Middle frontal gyrus (tissue), 1 donor: ENCODE measurements around the gene IGSF21.
"Not testable (repeated sequence)": the region's sequence is repeated elsewhere in the genome, so short reads cannot be mapped to it uniquely, and the experiment has no call there.

ENCODE experiments used
- DNase-seq: peaks from one replicate; pipeline ENCODE4 v3.0.0-alpha.2; 2015; ENCODE audit warnings: low spot score; ENCODE audit errors: extremely low spot score

Gene IGSF21

DNA sequence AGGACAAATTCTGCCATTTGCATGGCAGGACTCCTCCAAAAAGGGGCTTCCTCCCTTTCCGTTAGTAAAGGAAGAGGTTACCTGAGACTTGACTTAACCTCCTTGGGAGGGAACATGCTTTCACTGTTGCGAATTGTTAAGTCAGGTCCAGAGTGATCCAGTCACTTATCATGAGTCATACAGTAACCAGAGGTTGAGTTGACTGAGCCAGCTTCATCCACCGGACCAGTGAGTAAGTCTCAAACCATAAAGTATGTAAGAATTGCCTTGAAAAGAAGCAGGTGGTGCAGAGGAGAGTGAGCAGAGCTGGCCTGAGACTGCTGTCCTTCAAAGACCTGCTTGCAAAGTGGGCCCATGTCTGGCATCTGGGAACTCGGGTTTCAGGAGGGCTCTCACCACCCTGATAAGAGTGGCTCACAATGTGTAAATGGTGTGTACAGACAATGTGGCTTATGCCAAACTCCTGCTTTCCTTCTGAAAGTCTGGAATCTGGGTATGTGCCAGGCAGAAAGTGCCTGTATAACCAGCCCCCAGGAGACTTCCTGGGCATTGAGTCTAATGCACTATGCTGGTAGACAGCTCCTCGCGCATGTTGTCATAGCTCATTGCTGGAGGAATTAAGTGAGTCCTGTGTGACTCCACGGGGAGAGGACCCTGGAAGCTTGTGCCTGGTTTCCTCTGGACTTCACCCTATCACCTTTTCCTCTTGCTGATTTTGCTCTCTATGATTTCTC lies 288.8 kb downstream of the IGSF21 start:
- DNase-seq = no peak

DNA sequence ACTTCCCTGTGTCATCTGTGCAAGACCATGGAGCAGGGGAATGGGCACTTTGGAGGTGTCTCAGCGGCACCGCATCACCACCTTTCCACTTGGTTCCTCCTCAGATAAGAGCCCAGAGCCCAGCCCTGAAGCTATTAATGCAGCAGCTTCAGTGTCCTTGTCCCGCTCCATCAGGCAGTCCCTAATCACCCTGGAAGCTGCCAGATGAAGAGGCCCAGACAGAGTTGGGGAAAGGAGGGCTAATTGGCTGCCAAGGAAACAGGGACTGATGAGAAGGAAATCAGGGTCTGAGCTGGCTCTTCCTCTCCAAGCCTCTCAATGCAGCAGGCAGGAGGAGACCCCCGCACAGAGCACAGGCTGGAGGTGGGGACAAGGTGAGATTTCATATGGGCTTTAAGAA lies 290.0 kb downstream of the IGSF21 start:
- DNase-seq = no peak

DNA sequence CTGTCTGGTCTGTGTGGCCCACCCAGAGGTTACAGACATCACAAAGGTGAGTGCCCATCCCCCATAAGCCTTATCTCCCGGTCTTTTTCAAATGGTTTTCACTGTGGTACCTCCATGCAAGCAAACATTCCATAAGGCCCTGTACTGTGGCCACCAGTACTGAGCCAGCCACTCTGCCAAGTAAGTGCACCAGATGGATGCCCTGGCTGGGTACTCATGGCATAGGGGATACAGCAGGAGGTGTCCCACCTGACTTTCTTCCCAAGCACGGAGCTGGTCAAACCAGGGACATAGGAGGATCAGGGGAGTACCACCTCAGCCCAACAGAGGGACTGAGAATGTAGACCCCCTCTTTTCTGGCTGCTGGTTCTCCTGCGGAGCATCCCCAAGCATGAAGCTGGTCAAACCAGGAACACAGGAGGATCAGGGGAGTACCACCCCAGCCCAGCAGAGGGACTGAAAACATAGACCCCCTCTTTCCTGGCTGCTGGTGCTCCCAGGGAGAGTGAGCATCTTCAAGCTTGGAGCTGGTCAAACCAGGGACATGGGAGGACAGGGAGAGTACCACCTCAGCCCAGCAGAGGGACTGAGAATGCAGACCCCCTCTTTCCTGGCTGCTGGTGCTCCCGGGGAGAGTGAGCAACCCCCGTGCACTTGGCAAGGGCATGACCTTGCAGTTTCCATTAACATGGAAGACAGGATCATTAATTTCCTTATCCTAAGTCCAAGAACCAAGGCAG lies 291.4 kb downstream of the IGSF21 start:
- DNase-seq = no peak

DNA sequence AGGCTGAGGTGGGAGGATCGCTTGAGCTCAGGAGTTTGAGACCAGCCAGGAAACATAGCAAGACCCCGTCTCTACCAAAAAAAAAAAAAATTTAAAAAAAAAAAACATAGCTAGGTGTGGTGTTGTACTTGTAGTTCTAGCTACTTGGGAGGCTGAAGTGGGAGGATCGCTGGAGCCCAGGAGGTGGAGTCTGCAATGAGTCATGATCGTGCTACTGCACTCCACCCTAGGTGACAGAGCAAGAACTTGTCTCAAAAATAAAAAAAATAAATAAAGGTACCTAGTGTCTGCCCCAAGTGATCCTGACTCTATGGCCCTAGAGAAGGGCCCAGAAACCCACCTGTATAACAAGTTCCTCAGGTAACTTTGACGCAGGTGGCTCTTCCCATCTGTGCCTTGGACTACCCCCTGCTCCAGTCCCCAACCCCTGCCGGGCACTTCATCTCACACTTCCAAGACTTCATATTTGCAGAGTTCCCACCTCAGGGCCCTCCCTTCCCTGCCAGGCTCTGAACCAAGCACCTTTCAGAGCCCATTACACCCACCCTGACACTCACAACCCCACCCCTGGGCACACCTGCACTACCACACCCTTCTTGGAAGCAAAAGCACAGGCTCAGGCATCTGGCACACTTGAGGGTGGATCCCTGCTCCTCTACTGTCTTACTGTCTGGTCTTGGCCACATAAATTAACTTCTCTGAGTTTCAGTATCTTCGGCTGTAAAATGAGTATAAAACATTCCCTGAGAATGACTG lies 292.9 kb downstream of the IGSF21 start:
- DNase-seq = no peak

DNA sequence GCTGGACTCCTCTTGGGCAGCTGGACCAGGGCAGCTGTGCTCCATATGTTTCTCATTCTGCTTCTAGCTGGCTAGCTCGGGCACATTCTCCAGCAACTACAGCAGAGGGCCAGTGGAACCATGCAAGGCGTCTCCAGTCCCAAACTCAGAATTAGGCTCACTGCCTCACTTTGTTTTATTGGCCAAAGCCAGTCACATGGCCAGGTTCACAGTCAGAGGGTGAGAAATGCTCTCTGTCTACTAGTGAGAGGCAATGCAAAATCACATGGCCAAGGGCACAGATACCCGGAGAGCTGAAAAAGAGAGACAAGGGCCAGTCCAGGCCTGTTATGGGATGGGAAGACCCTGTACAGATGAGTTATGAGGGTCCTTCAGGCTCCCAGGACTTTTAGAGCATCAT lies 294.3 kb downstream of the IGSF21 start:
- DNase-seq = no peak

DNA sequence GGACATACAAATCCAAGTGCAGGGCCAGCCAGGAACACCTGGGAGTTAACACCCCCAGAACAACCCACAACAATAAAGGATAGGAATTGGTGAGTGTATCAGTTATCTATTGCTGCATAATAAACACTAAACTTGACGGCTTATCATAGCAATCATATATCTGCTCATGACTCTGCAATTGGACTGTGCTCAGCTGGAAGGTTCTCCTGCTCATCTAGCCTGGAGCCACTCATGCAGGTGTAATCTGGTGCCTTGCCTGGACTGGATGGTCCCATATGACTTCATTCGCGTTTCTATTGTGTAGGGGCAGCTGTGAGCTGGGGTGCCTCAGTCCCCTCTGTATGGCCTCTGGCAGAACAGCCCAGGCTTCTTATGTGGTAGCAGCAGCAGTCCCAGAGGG lies 296.9 kb downstream of the IGSF21 start:
- no peak for DNase-seq

DNA sequence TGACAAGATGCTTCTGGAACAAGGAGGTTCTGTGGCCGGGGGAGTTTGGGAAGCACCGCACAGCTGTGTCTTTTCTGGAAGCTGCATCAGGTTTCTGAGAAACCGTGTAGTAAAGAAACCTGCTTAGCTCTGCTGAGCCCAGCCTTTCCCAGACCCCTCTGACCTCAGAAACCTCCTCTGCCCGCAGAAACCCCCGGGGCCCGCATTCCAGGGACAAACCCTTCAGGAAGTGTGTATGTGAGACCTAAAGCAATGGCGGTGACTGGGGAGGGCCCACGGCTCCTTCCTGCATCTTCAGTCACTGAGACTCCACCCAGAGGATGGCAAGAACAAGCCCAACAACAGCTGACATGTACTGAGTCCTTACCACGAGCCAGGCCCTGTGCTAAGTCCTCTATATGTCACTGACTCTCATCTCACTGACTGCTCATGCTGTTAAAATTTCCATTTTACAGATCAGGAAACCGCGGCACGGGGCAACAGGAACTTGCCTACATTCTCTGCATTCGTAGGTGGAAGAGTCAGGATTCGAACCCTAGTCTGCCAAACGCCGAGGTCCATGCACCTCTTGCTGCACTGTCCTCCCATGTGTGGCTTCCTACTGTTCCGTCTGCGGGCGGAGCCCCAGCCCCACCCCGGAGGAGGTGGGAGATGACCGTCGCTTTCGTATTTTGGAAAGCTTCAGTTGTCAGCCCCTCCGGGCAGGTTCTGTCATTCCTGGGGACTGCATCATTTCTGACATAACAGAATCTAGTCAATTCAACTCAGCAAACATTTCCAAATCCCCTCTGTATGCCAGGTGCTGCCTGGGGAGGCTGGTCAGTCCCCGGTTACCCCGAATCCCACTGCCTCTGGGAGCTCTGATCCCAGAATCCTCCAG lies 299.8 kb downstream of the IGSF21 start:
- DNase-seq = no peak

DNA sequence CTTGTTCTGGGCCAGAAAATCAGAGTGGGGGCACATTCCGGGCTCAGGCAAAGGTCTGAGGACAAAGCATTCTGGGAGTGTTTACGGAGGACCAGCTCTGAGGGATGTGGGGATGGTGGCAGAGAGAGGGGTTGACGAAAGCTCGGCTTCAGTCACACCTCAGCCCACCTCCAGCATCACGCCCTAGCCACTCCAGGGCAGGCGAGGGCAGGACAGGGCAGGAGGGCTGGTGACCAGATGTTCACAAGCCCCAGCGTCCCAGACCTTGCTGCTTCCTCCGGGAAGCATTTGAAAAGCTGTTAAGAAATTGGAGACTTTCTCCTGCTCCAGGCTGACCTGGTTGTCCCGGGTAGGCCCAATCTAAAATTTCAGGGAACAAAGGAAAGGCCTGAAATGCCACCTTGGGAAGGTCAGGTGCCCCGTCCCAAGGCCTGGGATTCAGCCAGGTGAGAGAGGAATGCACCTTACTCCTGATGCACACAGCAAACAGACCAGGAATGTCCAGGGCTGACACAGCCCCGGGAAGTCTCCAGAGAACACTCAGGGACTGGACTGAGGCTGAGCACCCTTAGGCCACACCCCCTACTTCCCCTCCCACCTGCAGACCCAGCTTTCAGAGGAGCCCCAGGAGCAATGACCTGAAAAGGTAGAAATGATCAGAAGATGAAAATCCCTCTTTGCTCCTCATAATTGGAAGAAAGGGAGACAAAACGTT lies 301.2 kb downstream of the IGSF21 start:
- DNase-seq = no peak

DNA sequence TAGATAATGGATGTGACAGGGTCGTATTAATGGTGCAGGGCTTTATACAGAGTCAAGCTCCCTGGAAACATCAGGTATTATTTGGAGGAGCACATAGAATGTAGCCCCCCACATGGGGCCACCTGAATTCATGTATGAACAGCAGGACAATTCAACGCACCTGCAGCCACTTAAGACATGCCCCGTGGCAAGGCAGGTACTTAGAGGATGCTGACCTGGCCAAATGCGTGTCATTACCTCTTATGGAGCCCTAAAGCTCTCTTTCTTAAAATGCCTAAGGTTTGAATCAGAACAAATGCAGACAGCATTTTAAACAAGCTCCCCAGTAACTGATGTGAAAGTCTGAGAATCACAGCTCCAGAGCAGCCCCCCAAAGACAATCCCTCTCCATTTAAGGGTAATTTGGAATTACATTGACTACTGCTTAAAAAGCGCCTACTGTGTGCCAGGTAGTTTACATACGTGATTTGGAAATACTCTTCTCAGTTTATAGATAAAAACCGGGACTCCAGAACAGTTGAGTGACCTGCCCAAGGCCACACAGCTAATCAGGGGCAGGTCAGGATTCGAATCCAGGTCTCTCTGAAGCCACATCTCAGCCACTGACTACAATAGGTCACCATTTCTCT lies 302.1 kb downstream of the IGSF21 start:
- DNase-seq = no peak

DNA sequence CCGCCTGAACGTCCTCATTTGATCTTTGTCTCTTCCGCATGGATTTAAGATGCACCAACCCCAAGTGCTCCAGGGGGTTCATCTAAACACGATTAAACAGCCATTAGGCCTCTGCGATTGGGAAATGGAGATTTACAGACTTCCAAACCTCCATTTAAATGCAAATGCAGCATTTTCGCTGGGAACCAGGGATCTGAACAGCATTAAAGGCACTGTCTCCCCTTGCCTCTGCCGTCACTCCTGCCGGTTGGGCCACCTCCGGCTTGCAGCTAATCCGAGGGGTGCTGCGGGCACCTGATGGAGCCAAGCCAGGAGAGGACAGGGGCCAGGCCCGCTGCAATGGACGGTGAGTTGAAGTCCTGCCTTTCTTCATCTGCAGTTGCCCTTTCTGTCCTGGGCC lies 302.8 kb downstream of the IGSF21 start:
- no peak for DNase-seq

DNA sequence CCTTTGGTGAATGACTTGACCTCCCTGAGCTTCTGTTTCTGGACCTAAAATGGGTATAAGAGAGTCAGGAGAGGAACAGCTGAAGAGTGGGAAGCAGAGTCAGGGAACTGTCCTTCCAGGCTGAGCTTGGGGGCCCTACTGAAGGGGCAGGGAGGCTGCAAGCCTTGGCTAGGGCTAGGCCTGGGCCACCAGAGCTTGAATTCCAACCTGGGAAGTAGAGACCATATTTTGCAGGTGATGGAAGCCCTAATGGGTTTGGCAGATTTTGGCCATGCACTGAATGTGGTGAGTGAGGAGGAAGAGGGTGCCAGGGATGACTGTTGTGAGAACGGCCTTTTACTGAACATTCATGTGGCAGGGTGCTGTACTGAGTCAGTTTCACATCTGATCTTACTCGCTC lies 303.7 kb downstream of the IGSF21 start:
- no peak for DNase-seq

DNA sequence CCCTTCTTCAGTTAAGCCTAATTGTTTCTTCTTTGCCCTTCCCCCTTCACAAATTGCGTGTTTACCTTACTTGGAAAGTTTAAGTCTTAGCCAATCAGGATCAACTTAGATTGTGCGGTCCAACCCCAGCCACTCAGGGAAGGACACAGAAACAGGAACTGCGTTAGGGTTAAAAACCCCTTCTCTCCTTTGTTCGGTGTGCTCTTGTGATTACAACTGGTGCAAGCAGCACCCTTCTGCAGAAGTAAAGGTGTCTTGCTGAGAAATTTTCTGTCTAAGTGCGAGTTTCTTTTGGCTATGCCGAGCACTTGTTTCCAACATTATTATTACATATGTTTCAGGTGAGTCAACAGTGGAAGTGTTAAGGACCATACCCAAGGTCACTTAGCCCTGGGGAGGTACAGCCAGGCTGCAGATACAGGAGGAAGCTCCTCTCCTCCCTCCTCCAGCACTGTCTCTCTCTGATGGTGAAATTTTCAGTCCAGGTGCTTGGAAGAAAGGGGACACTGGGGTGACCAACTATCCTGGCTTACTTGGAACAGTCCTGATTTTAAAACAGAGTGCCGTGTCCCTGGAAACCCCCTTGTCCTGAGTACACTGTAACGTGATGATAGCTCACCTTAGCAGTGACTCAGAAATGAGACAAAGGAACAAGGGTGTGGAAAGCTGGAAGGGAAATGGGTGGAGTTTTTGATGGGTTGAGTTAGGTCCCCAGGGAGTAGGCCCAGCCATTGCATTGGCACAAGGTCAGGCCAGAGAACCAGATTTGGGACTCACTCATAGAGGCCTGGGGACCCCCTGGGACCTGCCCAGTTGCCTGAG lies 304.4 kb downstream of the IGSF21 start:
- DNase-seq = no peak

DNA sequence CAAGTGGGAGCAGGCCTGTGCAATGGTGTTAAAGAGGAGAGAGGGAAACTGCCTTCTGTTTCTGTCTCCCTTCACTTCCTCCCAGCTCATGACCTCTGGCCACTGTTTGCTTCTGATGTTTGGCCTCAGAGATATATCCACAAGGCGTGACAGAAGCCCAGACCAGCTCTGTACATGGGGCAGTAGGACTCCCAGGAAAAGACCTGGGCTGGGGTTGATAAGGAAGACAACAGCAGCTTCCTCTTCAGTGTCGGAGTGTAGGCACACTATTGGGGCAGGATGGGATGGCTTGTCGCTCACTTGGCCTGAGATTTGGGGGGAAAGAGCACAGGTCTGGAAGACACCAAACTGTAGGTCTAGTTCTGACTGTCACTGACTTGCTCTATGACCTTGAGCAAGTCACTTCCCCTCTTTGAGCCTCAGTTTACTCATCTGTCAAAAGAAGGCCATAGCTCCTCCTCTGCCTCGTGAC lies 305.3 kb downstream of the IGSF21 start:
- no peak for DNase-seq

DNA sequence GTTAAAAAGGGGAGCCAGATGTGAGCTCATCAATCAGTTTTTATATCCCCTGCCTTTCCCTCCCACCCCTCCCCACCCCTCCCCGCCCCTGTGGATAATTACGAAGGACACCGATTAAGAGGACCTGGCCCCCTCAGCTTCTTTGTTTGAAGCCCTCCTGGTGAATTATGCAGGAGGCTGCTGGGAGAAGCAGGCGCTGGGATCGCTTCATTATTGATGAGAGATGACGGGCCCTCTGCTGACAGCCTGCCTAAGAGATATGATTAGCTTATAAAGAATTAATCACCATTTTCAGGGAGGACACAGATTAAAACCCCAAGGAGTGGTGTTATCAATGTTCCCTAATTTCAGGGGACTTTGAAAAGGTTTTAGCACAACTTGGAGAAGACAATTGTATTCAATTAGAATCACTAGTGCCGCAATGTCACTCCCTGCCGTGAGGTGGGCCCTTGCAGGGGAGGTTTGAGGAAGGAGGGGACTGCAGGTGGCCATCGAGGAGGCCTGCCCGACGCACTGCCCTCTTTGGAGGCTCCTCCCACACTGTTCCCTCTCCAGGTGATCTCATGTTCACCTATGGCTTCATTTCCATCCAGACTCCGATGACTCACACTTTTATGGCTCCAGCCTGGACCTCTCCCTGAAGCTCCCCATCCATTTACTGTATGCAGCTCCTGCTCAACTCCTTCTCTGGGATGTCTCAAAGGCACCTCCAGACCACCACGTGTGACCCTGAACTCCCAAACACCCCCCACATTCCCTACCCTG lies 306.1 kb downstream of the IGSF21 start:
- no peak for DNase-seq

DNA sequence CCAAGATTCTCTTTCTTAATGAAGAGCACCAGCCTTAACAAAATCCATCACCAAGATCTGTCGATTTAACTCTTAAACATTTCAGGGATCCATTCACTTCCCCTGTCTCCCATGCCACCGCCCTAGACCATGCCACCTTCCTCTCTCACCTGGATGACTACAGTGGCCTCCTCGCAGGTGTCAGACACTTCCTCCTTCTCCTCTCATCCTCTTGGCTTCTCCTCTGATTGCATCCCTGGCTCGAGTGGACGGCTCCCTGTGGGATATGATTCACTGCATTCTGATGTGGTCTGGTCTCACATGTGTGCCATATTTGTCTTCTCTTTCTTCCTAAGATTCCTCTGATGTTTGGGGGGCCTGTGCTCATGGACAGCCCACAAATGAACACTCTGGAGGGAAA lies 306.7 kb downstream of the IGSF21 start:
- DNase-seq = no peak

DNA sequence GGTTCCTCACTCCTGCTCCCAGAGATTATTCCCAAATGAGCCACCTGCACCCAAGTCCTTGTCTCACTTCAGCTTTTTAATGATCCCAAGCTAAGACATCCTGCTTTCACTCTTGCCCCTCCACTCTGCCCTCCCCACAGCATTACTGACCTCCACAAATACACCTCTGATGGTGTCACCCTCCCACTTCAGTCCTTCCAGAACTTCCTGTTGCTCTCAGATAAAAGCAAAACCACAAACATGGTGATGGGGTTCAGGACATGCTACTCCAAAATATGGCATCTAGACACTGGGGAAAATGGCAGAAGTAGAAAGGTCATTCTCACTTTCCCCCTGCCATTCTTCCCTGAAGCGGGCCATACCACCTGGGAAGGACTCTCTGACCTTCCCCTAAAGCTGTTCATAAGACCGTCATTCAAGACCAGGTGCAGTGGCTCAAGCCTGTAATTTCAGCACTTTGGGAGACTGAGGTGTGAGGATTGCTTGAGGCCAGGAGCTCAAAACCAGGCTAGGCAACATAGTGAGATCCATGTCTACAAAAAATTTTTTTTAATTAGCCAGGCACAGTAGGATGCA lies 307.4 kb downstream of the IGSF21 start:
- no peak for DNase-seq

DNA sequence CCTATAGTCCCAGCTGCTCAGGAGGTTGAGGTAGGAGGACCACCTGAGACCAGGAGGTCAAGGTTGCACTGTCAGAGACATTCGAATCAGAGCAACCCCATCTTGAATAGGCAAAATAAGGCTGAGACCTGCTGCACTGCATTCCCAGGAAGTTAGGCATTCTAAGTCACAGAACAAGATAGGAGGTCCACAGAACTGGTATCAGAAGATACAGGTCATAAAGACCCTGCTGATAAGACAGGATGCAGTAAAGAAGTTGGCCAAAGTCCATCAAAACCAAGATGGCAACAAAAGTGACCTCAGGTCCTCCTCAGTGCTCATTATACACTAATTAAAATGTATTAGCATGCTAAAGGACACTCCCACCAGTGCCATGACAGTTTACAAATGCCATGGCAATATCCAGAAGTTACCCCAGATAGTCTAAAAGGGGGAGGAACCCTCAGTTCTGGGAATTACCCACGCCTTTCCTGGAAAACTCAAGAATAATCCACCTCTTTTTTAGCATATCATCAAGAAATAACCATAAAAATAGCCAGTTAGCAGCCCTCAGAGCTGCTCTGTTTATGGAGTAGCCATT lies 307.9 kb downstream of the IGSF21 start:
- no peak for DNase-seq

DNA sequence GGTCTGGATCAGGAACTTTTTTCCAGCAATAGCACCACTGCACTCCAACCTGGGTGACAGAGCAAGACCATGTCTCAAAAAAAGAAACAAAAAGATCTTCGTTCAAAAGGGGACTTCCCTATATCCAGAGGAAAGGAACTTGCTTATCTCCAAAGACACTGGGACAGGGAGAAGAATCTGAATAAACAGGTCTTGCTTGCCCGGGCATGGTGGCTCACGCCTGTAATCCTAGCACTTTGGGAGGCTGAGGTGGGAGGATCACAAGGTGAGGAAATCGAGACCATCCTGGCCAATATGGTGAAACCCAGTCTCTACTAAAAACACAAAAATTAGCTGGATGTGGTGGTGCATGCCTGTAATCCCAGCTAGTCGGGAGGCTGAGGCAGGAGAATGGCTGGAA lies 308.5 kb downstream of the IGSF21 start:
- DNase-seq = not testable (repeated sequence)
